CD14-positive monocyte (primary cell): ENCODE data around the gene SPAG16. TPM values are rescaled to one million over a fixed set of nuclear protein-coding genes. Genes with fewer than 3 reads are reported as not detected.

ENCODE experiments used
- DNase-seq, 3 donors: peaks; one replicate each; pipeline ENCODE4 v3.0.0-alpha.2; 2011 to 2022
- H2AFZ ChIP-seq: 2 replicates; pipeline ENCODE4 v1.6.0; 2012; ENCODE audit warnings: mild to moderate bottlenecking, low read depth, low read length, inconsistent platforms; ENCODE audit not compliant: insufficient read depth, poor library complexity, severe bottlenecking
- H3K27ac ChIP-seq, 2 donors: 1 replicate in 1 of 2; 2 replicates in 1 of 2; pipeline ENCODE4 v1.5.1; 2012 to 2013; ENCODE audit warnings: low read length in 2 of 2, control low read depth in 1 of 2, inconsistent platforms in 1 of 2, low read depth in 1 of 2, mild to moderate bottlenecking in 1 of 2
- H3K27me3 ChIP-seq, 2 donors: one replicate each; pipeline versions ENCODE4 v1.6.0 to v1.6.1; 2011 to 2013; ENCODE audit warnings: low read length in 2 of 2; ENCODE audit not compliant: control insufficient read depth in 2 of 2, insufficient read depth in 2 of 2
- H3K36me3 ChIP-seq, 2 donors: replicated peaks in 1 of 2; 1 replicate in 1 of 2; 2 replicates in 1 of 2; pipeline versions ENCODE4 v1.5.1 to v1.6.1; 2012 to 2013; ENCODE audit warnings: low read length in 2 of 2, control low read depth in 1 of 2, inconsistent platforms in 1 of 2, mild to moderate bottlenecking in 1 of 2; ENCODE audit not compliant: insufficient read depth in 2 of 2, control insufficient read depth in 1 of 2
- H3K4me1 ChIP-seq, 2 donors: 1 replicate in 1 of 2; 2 replicates in 1 of 2; pipeline versions ENCODE4 v1.5.1 to v1.6.1; 2012 to 2013; ENCODE audit warnings: low read length in 2 of 2, control low read depth in 1 of 2, inconsistent platforms in 1 of 2, mild to moderate bottlenecking in 1 of 2, moderate library complexity in 1 of 2; ENCODE audit not compliant: insufficient read depth in 2 of 2, control insufficient read depth in 1 of 2
- H3K4me2 ChIP-seq: replicated peaks from 2 replicates; pipeline ENCODE3; 2012; ENCODE audit warnings: low read length, moderate library complexity, mild to moderate bottlenecking; ENCODE audit not compliant: poor library complexity, severe bottlenecking; ENCODE audit errors: extremely low read depth
- H3K4me3 ChIP-seq, 3 experiments: fragments of 200-600 bp in 1 of 3; sonication (generic) in 1 of 3; replicated peaks in 1 of 3; 1 replicate in 2 of 3; 2 replicates in 1 of 3; pipeline ENCODE4 v1.5.1; 2011 to 2013; ENCODE audit warnings: low read length in 3 of 3, mild to moderate bottlenecking in 3 of 3, control low read depth in 2 of 3, low read depth in 2 of 3, inconsistent platforms in 1 of 3, moderate library complexity in 1 of 3
- H3K79me2 ChIP-seq: 2 replicates; pipeline ENCODE4 v1.6.0; 2012; ENCODE audit warnings: mild to moderate bottlenecking, control low read depth, inconsistent platforms, low read length, moderate library complexity; ENCODE audit not compliant: insufficient read depth
- H3K9ac ChIP-seq: 2 replicates; pipeline ENCODE4 v1.6.0; 2017; ENCODE audit warnings: low read length, mild to moderate bottlenecking; ENCODE audit not compliant: insufficient read depth, poor library complexity, severe bottlenecking
- H3K9me3 ChIP-seq, 2 donors: replicated peaks in 1 of 2; 1 replicate in 1 of 2; 2 replicates in 1 of 2; pipeline versions ENCODE4 v1.5.1 to v1.6.1; 2012 to 2013; ENCODE audit warnings: low read length in 2 of 2, control low read depth in 1 of 2; ENCODE audit not compliant: control insufficient read depth in 1 of 2, insufficient read depth in 1 of 2
- H4K20me1 ChIP-seq: 2 replicates; pipeline ENCODE4 v1.6.0; 2012; ENCODE audit warnings: mild to moderate bottlenecking, low read length, control low read depth, moderate library complexity; ENCODE audit not compliant: insufficient read depth
- H3K27ac Mint-ChIP-seq, 7 donors: one replicate each; pipeline ENCODE4 v1.8.0; 2020; ENCODE audit warnings: mild to moderate bottlenecking in 7 of 7, mixed read lengths in 7 of 7, moderate library complexity in 6 of 7, inconsistent platforms in 2 of 7
- H3K27me3 Mint-ChIP-seq, 3 donors: one replicate each; pipeline ENCODE4 v1.8.0; 2021 to 2022; ENCODE audit warnings: low read depth in 3 of 3, mild to moderate bottlenecking in 3 of 3, mixed read lengths in 3 of 3, moderate library complexity in 3 of 3, inconsistent platforms in 1 of 3
- H3K36me3 Mint-ChIP-seq, 2 donors: one replicate each; pipeline ENCODE4 v1.8.0; 2020; ENCODE audit warnings: mixed read lengths in 2 of 2, inconsistent platforms in 1 of 2, mild to moderate bottlenecking in 1 of 2
- H3K4me1 Mint-ChIP-seq: one replicate; pipeline ENCODE4 v1.8.0; 2020; ENCODE audit warnings: mild to moderate bottlenecking, mixed read lengths
- H3K4me3 Mint-ChIP-seq, 2 donors: one replicate each; pipeline ENCODE4 v1.8.0; 2020; ENCODE audit warnings: mild to moderate bottlenecking in 2 of 2, mixed read lengths in 2 of 2, moderate library complexity in 1 of 2
- H3K9me3 Mint-ChIP-seq, 7 donors: one replicate each; pipeline ENCODE4 v1.8.0; 2020 to 2022; ENCODE audit warnings: mixed read lengths in 7 of 7, mild to moderate bottlenecking in 6 of 7, moderate library complexity in 6 of 7, inconsistent platforms in 2 of 7
- CTCF ChIP-seq: fragments of 200-600 bp; IDR thresholded peaks from one replicate; pipeline ENCODE4 v1.8.0; 2022; ENCODE audit warnings: antibody characterized with exemption, mild to moderate bottlenecking
- WGBS: methylation state at CpG from one replicate; pipeline ENCODE4 v1.1.5; 2013; ENCODE audit warnings: missing lambda C conversion rate; ENCODE audit not compliant: insufficient coverage; 5-methylcytosine and 5-hydroxymethylcytosine counted together
- intact Hi-C, 2 donors: fragments of 100-400 bp; cut with micrococcal nuclease; formaldehyde crosslinking; loops; one replicate each; pipeline versions ENCODE4 v1.15.0 to v1.15.1; 2023
- polyA plus RNA-seq, 3 donors: library from polyadenylated mRNA; depleted of rRNA in 1 of 3; unstranded in 2 of 3; stranded (reverse) in 1 of 3; fragments of 300-500 nt in 2 of 3; fragments of >200 nt in 1 of 3; fragmentation: Illumina TruSeq in 2 of 3; gene quantifications; 1 replicate in 2 of 3; 2 replicates in 1 of 3; pipeline ENCODE4 v1.2.3, GENCODE V29; 2012 to 2021

SPAG16 gene
- polyA plus RNA-seq, 3 donors, result 0.12 to 0.30 TPM; not detected in 1

DNA sequence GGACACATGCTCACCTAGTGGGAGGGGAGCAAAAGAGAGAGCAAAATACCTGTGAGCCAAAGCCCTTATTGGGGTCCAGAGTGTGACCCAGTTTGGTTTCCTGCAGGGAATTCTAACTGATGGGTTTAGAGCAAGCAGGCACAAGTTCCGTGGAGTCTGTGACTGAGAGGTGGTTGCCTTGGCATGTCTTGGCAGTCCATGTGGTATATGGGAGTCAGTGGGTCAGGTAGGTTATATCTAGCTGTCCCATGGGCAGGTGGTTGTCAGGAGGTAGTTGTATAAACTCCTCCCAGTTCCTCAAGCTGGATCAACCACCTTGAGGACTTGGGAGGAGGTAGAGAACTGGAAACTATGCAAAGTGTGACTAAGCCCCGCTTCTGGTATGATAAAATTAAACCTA is 673.8 kb downstream of the SPAG16 start:
- DNase-seq, result no peak
- H3K27me3 ChIP-seq, result no peaks in the 10 kb centered on the region
- H2AFZ ChIP-seq, result no peak overlapping the region
- no peak overlapping the region for H3K27ac ChIP-seq
- intact Hi-C loops, result no loop called here
- Mint-ChIP-seq H3K9me3 (peaks cover 2 to 6% (median 5%) of the 10 kb centered on the region in 7 donors), H3K27me3 (peaks cover 0 to 2% (median 2%) of the 10 kb centered on the region in 3 donors), H3K36me3 (no peaks in the 10 kb centered on the region), H3K27ac (no peak overlapping the region), H3K4me1 (no peaks in the 10 kb centered on the region), H3K4me3 (no peak overlapping the region)
- H3K4me1 ChIP-seq, result no peaks in the 10 kb centered on the region
- whole genome bisulfite sequencing, result 90% methylated on average over 1 of the region's 2 CpGs
- TF ChIP-seq CTCF, result no peak
- no peaks in the 10 kb centered on the region for H3K36me3 ChIP-seq
- no peak overlapping the region for H3K4me2 ChIP-seq
- H4K20me1 ChIP-seq, result no peaks in the 10 kb centered on the region
- H3K4me3 ChIP-seq, result no peak overlapping the region
- no peaks in the 10 kb centered on the region for H3K79me2 ChIP-seq
- no peak overlapping the region for H3K9ac ChIP-seq
- peaks cover 0 to 10% of the 10 kb centered on the region in 2 donors for H3K9me3 ChIP-seq

DNA sequence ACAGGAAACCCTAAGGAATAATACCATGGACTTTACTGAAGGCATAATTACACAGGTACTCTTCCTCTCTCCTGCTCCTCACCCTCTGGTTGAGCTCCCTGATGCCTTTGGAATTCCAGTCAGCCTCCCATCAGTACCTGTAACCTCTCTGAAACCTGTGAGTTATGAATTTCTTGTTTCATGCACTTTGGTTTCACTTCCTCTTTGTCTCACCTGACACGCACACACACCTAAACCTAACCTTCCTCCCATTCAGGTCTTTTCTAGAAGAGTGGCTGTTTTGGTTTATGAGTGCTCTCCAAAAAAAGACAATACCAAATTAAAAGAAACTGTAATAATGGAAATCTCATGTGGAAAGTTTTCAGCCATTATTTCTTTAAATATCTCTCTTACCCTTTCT is 675.3 kb downstream of the SPAG16 start:
- H3K27ac ChIP-seq, result no peak overlapping the region
- peaks cover 0 to 2% (median 2%) of the 10 kb centered on the region in 3 donors for H3K27me3 Mint-ChIP-seq
- peaks cover 2 to 7% (median 5%) of the 10 kb centered on the region in 7 donors for H3K9me3 Mint-ChIP-seq

More for the DNA sequence above, 675.3 kb downstream of the SPAG16 start:
- no peak overlapping the region for H3K9ac ChIP-seq
- no peaks in the 10 kb centered on the region for H3K4me1 ChIP-seq
- H3K4me3 ChIP-seq, result no peak overlapping the region
- peaks cover 0 to 10% of the 10 kb centered on the region in 2 donors for H3K9me3 ChIP-seq
- no peak overlapping the region for H3K4me3 Mint-ChIP-seq
- no peak overlapping the region for H2AFZ ChIP-seq
- DNase-seq, result no peak
- H3K79me2 ChIP-seq, result no peaks in the 10 kb centered on the region
- WGBS, result no CpG with 5 or more reads among the region's 1 CpG
- H3K36me3 Mint-ChIP-seq, result no peaks in the 10 kb centered on the region
- no peaks in the 10 kb centered on the region for H3K4me1 Mint-ChIP-seq
- no peaks in the 10 kb centered on the region for H3K36me3 ChIP-seq
- no peak overlapping the region for H3K4me2 ChIP-seq
- no peaks in the 10 kb centered on the region for H4K20me1 ChIP-seq
- no peak overlapping the region for H3K27ac Mint-ChIP-seq
- no peak for TF ChIP-seq CTCF
- H3K27me3 ChIP-seq, result no peaks in the 10 kb centered on the region
- intact Hi-C loops, result no loop called here
